ENCODE results near the gene GJD3.
"Not testable (repeated sequence)": the region's sequence is repeated elsewhere in the genome, so short reads cannot be mapped to it uniquely, and the experiment has no call there.

DNA sequence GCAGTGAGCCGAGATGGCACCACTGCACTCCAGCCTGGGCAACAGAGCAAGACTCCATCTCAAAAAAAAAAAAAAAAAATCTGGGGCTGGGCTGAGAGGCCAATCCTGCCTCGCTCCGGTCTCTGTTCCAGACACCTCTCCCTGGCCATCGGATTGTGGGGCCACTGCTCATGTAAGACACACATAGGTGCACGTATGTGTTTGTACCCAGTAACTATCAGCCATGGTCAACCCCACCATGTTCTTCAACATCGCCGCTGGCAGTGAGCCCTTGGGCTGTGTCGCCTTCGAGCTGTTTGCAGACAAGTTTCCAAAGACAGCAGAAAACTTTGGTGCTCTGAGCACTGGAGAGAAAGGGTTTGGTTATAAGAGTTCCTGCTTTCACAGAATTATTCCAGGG is 3.2 kb upstream of the GJD3 start:
- TF ChIP-seq POLR2A (IDR thresholded peaks at IDR 0.05; ENCODE audit: low read length); GATA1 (IDR thresholded peaks at IDR 0.05; ENCODE audit: low read depth, low read length): not testable (repeated sequence)

Measured in erythroblast (primary cell).